ENCODE results near the gene B3GNT7.

DNA sequence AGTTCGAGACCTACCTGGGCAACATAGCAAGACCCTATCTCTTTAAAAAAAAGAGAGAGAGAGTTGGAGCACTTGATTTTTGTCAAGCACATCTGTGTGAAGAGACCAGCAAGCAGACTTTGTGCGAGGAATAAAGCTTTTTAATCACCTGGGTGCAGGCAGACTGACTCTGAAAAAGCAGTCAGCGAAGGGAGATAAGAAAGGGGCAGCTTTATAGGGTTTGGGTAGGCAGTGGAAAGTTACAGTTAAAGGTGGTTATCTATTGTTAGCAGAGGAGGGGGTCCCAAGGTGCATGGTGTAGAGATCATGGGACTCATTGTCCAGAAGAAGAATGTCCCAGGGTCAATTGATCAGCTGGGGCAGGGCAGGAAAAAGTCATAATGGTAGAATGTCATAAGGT, 34.4 kb downstream of the B3GNT7 start:
- TF ChIP-seq, protein P1, sequence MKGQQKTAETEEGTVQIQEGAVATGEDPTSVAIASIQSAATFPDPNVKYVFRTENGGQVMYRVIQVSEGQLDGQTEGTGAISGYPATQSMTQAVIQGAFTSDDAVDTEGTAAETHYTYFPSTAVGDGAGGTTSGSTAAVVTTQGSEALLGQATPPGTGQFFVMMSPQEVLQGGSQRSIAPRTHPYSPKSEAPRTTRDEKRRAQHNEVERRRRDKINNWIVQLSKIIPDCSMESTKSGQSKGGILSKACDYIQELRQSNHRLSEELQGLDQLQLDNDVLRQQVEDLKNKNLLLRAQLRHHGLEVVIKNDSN (IDR thresholded peaks at IDR 0.05), result no peak
- TF ChIP-seq, protein P2, sequence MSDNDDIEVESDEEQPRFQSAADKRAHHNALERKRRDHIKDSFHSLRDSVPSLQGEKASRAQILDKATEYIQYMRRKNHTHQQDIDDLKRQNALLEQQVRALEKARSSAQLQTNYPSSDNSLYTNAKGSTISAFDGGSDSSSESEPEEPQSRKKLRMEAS (IDR thresholded peaks at IDR 0.05), result no peak
- TF ChIP-seq CREB1 (IDR thresholded peaks at IDR 0.05; ENCODE audit: low read depth) (no peak), YY1 (IDR thresholded peaks at IDR 0.05; ENCODE audit: low read depth) (no peak), EP300 (IDR thresholded peaks at IDR 0.05; ENCODE audit: borderline replicate concordance) (no peak), TAF1 (IDR thresholded peaks at IDR 0.05; ENCODE audit: low read depth) (no peak)
- TF ChIP-seq, protein P3, sequence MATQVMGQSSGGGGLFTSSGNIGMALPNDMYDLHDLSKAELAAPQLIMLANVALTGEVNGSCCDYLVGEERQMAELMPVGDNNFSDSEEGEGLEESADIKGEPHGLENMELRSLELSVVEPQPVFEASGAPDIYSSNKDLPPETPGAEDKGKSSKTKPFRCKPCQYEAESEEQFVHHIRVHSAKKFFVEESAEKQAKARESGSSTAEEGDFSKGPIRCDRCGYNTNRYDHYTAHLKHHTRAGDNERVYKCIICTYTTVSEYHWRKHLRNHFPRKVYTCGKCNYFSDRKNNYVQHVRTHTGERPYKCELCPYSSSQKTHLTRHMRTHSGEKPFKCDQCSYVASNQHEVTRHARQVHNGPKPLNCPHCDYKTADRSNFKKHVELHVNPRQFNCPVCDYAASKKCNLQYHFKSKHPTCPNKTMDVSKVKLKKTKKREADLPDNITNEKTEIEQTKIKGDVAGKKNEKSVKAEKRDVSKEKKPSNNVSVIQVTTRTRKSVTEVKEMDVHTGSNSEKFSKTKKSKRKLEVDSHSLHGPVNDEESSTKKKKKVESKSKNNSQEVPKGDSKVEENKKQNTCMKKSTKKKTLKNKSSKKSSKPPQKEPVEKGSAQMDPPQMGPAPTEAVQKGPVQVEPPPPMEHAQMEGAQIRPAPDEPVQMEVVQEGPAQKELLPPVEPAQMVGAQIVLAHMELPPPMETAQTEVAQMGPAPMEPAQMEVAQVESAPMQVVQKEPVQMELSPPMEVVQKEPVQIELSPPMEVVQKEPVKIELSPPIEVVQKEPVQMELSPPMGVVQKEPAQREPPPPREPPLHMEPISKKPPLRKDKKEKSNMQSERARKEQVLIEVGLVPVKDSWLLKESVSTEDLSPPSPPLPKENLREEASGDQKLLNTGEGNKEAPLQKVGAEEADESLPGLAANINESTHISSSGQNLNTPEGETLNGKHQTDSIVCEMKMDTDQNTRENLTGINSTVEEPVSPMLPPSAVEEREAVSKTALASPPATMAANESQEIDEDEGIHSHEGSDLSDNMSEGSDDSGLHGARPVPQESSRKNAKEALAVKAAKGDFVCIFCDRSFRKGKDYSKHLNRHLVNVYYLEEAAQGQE (IDR thresholded peaks at IDR 0.05; ENCODE audit: low read depth), result no peak
